IMR-90 (cell line): ENCODE data around the gene STXBP6. TPM values are rescaled to one million over a fixed set of nuclear protein-coding genes. Genes with fewer than 3 reads are reported as not detected.
A peak's percentile ranks its signal among the peaks of the same experiment; 100 is the strongest.

Source experiments
- ATAC-seq: fragments of 200-7000 bp; cut with Tn5 transposase; 2 replicates; pipeline ENCODE4 v1.9.1; 2020; ENCODE audit warnings: low read depth, mild to moderate bottlenecking, moderate library complexity
- BruUV-seq: library from RNA; stranded (reverse); fragments of 400-500 nt; replicated peaks from 2 replicates; lab custom pipeline; 2021; lab: Mats Ljungman, UMichigan
- CTCF ChIA-PET: fragments of 300-600 bp; formaldehyde crosslinking; extraction: SDS; loops from one replicate; lab custom pipeline; 2021; ENCODE audit warnings: antibody characterized with exemption; lab: Yijun Ruan, JAX
- POLR2A ChIA-PET: fragments of 300-600 bp; sonication (Branson Sonifier 250); formaldehyde crosslinking; loops from one replicate; lab custom pipeline; 2022; ENCODE audit warnings: antibody characterized with exemption; ENCODE audit not compliant: unreplicated experiment; lab: Charles Lee
- DNase-seq: peaks from one replicate; pipeline ENCODE4 v3.0.0; 2013
- H2AFZ ChIP-seq: replicated peaks from 2 replicates; pipeline ENCODE3; 2013; ENCODE audit warnings: low read length, mild to moderate bottlenecking; ENCODE audit not compliant: poor library complexity
- H2AK5ac ChIP-seq: 2 replicates; pipeline ENCODE4 v1.6.1; 2013; ENCODE audit warnings: low read depth, low read length, inconsistent platforms
- H2AK9ac ChIP-seq: replicated peaks from 2 replicates; pipeline ENCODE3; 2013; ENCODE audit warnings: mild to moderate bottlenecking, low read depth, low read length, moderate library complexity; ENCODE audit not compliant: poor library complexity
- H2BK120ac ChIP-seq: 2 replicates; pipeline ENCODE4 v1.6.1; 2013; ENCODE audit warnings: low read depth, low read length, inconsistent platforms
- H2BK15ac ChIP-seq: 3 replicates; pipeline ENCODE4 v1.6.1; 2013; ENCODE audit warnings: low read depth, low read length, inconsistent platforms
- H2BK20ac ChIP-seq: 2 replicates; pipeline ENCODE4 v1.6.1; 2013; ENCODE audit warnings: low read depth, mild to moderate bottlenecking, inconsistent platforms, low read length, moderate library complexity
- H2BK5ac ChIP-seq: 2 replicates; pipeline ENCODE4 v1.6.1; 2013; ENCODE audit warnings: mild to moderate bottlenecking, low read depth, low read length, inconsistent platforms; ENCODE audit not compliant: poor library complexity, severe bottlenecking
- H3K14ac ChIP-seq: replicated peaks from 2 replicates; pipeline ENCODE4 v1.6.1; 2013; ENCODE audit warnings: low read depth, low read length, inconsistent platforms
- H3K18ac ChIP-seq: 2 replicates; pipeline ENCODE4 v1.6.1; 2013; ENCODE audit warnings: low read depth, low read length, control low read depth
- H3K23ac ChIP-seq: 2 replicates; pipeline ENCODE4 v1.6.1; 2013; ENCODE audit warnings: low read depth, low read length, inconsistent platforms
- H3K27ac ChIP-seq: 2 replicates; pipeline ENCODE4 v1.5.1; 2013; ENCODE audit warnings: mild to moderate bottlenecking, control low read depth, low read length; ENCODE audit not compliant: insufficient read depth
- H3K27me3 ChIP-seq: 2 replicates; pipeline ENCODE4 v1.6.1; 2013; ENCODE audit warnings: low read length; ENCODE audit not compliant: control insufficient read depth, insufficient read depth
- H3K36me3 ChIP-seq: 2 replicates; pipeline ENCODE4 v1.6.1; 2013; ENCODE audit warnings: low read length, mixed read lengths; ENCODE audit not compliant: control insufficient read depth, insufficient read depth
- H3K4ac ChIP-seq: 2 replicates; pipeline ENCODE4 v1.6.1; 2013; ENCODE audit warnings: low read depth, low read length, inconsistent platforms
- H3K4me1 ChIP-seq: 2 replicates; pipeline ENCODE4 v1.6.1; 2013; ENCODE audit warnings: low read length, mixed read lengths; ENCODE audit not compliant: control insufficient read depth, insufficient read depth
- H3K4me2 ChIP-seq: 2 replicates; pipeline ENCODE4 v1.6.1; 2013; ENCODE audit warnings: low read depth, mild to moderate bottlenecking, control low read depth, low read length, moderate library complexity
- H3K4me3 ChIP-seq: 2 replicates; pipeline ENCODE4 v1.5.1; 2013; ENCODE audit warnings: low read depth, mild to moderate bottlenecking, control low read depth, low read length, moderate library complexity; ENCODE audit not compliant: insufficient read depth
- H3K56ac ChIP-seq: 2 replicates; pipeline ENCODE4 v1.6.1; 2013; ENCODE audit warnings: low read length, inconsistent platforms; ENCODE audit not compliant: insufficient read depth; ENCODE audit errors: extremely low read depth
- H3K79me1 ChIP-seq, 2 experiments: 2 replicates each; pipeline ENCODE4 v1.6.1; 2013; ENCODE audit warnings: low read length in 2 of 2, inconsistent platforms in 1 of 2, low read depth in 1 of 2
- H3K9ac ChIP-seq: 2 replicates; pipeline ENCODE4 v1.6.1; 2013; ENCODE audit warnings: low read depth, low read length, control low read depth
- H3K9me1 ChIP-seq: 2 replicates; pipeline ENCODE4 v1.6.1; 2013; ENCODE audit warnings: low read length, inconsistent platforms; ENCODE audit not compliant: insufficient read depth
- H3K9me3 ChIP-seq: 2 replicates; pipeline ENCODE4 v1.6.1; 2013; ENCODE audit warnings: low read length; ENCODE audit not compliant: control insufficient read depth, insufficient read depth
- H4K20me1 ChIP-seq: 2 replicates; pipeline ENCODE4 v1.6.1; 2013; ENCODE audit warnings: low read length, inconsistent platforms; ENCODE audit not compliant: insufficient read depth
- H4K5ac ChIP-seq: 2 replicates; pipeline ENCODE4 v1.6.1; 2013; ENCODE audit warnings: mild to moderate bottlenecking, low read depth, low read length, control low read depth
- H4K8ac ChIP-seq, 2 experiments: 2 replicates each; pipeline ENCODE4 v1.6.1; 2013; ENCODE audit warnings: low read depth in 2 of 2, low read length in 2 of 2, control low read depth in 1 of 2, inconsistent platforms in 1 of 2
- H4K91ac ChIP-seq: 2 replicates; pipeline ENCODE4 v1.6.1; 2013; ENCODE audit warnings: low read depth, low read length, inconsistent platforms; ENCODE audit not compliant: insufficient read depth
- CHD1 ChIP-seq: IDR thresholded peaks from 2 replicates; pipeline ENCODE4 v1.6.1; 2012; ENCODE audit warnings: low read depth, low read length, improper control_type of control experiment
- MAFK ChIP-seq: IDR thresholded peaks from 2 replicates; pipeline ENCODE4 v1.6.1; 2012; ENCODE audit warnings: low read depth, low read length, improper control_type of control experiment
- MXI1 ChIP-seq: IDR thresholded peaks from 2 replicates; pipeline ENCODE4 v1.6.1; 2012; ENCODE audit warnings: low read depth, mild to moderate bottlenecking, low read length, moderate library complexity, borderline replicate concordance
- WGBS, 2 experiments: methylation state at CpG; one replicate each; pipeline versions ENCODE4 v1.1.5 to v1.1.7; 2013; ENCODE audit warnings: missing lambda C conversion rate in 2 of 2; ENCODE audit not compliant: insufficient read length in 1 of 2; ENCODE audit errors: extremely low coverage in 2 of 2; 5-methylcytosine and 5-hydroxymethylcytosine counted together
- dilution Hi-C: fragments of 300-500 bp; cut with HindIII; formaldehyde crosslinking; loops from one replicate; pipeline ENCODE4 v1.14.3; 2018; ENCODE audit warnings: low sequenced_read_pairs; ENCODE audit not compliant: unreplicated experiment
- in situ Hi-C: fragments of 300-500 bp; cut with MboI; formaldehyde crosslinking; loops from 3 replicates; pipeline ENCODE4 v1.14.3; 2019; ENCODE audit warnings: low sequenced_read_pairs, inconsistent platforms, mixed read lengths
- intact Hi-C: fragments of 100-400 bp; cut with micrococcal nuclease; formaldehyde crosslinking; loops from 2 replicates; pipeline ENCODE4 v1.10.0; 2022
- polyA plus RNA-seq, 3 experiments: library from polyadenylated mRNA; depleted of rRNA; stranded (reverse); fragments of >200 nt; gene quantifications; 2 replicates each; pipeline ENCODE4 v1.2.3, GENCODE V29; 2012; ENCODE audit warnings: low replicate concordance in 1 of 3
- total RNA-seq: library from RNA; depleted of rRNA; stranded (reverse); fragments of >200 nt; gene quantifications from 2 replicates; pipeline ENCODE4 v1.2.3, GENCODE V29; 2012
- TF ChIP-seq, protein P1 (sequence below): fragments of 150-350 bp; IDR thresholded peaks from 2 replicates; pipeline ENCODE4 v1.6.1; 2017; ENCODE audit warnings: mild to moderate bottlenecking, antibody characterized with exemption, low read length, low read depth

Gene STXBP6
- total and polyA plus RNA-seq, 2 of the 4 experiments (the other 2 are of a cell fraction) = 14.2 to 14.3 TPM

DNA sequence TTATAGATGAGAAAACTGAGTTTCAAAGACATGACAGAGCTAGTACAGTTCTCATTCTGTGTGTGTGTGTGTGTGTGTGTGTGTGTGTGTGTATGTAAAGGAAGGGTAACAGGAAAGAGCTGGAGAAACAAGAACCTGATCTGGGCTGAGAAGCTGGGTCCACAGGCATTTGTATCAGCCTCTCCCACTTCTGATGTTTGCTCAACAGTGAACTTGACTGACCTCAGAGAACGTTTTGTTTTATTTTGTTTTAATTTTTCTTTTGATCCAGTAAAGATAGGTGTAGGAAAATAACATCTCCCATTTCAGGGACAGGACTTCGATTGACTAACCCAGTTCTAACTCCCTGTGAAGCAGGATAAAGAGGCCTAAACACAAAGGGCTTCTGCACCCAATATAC lies 85.4 kb downstream of the STXBP6 start:
- H3K14ac ChIP-seq = no peak overlapping the region
- dilution Hi-C loops = no loop called here
- H3K4me3 ChIP-seq = no peak overlapping the region
- no peaks in the 10 kb centered on the region for H3K9me3 ChIP-seq
- H2AFZ ChIP-seq = no peak overlapping the region
- H2BK5ac ChIP-seq = no peak overlapping the region
- DNase-seq (no peak), ATAC-seq (no peak)
- H4K5ac ChIP-seq = no peak overlapping the region
- no peak overlapping the region for H2BK20ac ChIP-seq
- 0 out of 2 replicates have a peak overlapping the region, but pooled peaks have one; percentile 25 for H2AK5ac ChIP-seq
- no peaks in the 10 kb centered on the region for H3K27me3 ChIP-seq
- H3K36me3 ChIP-seq = no peaks in the 10 kb centered on the region
- H2BK15ac ChIP-seq = no peak overlapping the region
- H4K20me1 ChIP-seq = no peaks in the 10 kb centered on the region
- no peak overlapping the region for H3K56ac ChIP-seq
- H3K18ac ChIP-seq = no peak overlapping the region; the same call in 1 of the 2 replicates
- H4K91ac ChIP-seq = no peak overlapping the region; the same call in 1 of the 2 replicates
- H3K9me1 ChIP-seq = peaks cover 6% of the 10 kb centered on the region
- H3K4ac ChIP-seq = no peak overlapping the region; the same call in 1 of the 2 replicates
- peaks cover 11% of the 10 kb centered on the region for H3K4me1 ChIP-seq
- H2BK120ac ChIP-seq = peak overlapping the region; percentile 16; the same call in 1 of the 2 replicates
- no peak overlapping the region for H3K23ac ChIP-seq
- intact Hi-C loops = loop anchor here (5.0 kb wide), 1 partner anchor 117 kb away; no protein-coding TSS in a partner anchor
- no peak overlapping the region for H3K27ac ChIP-seq
- WGBS, 2 experiments = no CpG with 5 or more reads among the region's 2 CpGs
- H3K4me2 ChIP-seq = no peak overlapping the region
- no peak for TF ChIP-seq MXI1
- TF ChIP-seq MAFK = no peak
- TF ChIP-seq, protein P1, sequence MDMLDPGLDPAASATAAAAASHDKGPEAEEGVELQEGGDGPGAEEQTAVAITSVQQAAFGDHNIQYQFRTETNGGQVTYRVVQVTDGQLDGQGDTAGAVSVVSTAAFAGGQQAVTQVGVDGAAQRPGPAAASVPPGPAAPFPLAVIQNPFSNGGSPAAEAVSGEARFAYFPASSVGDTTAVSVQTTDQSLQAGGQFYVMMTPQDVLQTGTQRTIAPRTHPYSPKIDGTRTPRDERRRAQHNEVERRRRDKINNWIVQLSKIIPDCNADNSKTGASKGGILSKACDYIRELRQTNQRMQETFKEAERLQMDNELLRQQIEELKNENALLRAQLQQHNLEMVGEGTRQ = no peak
- TF ChIP-seq CHD1 = no peak
- H3K9ac ChIP-seq = no peak overlapping the region
- in situ Hi-C loops = no loop called here
- H2AK9ac ChIP-seq = no peak overlapping the region
- H3K79me1 ChIP-seq = no peaks in the 10 kb centered on the region
- CTCF ChIA-PET = no interaction called here
- BruUV-seq = no TSS peak
- POLR2A ChIA-PET = interaction anchor here (0.6 kb wide), 1 partner anchor 158 kb away, joined by 3 read pairs; no protein-coding TSS in a partner anchor
- H4K8ac ChIP-seq = no peak overlapping the region
